Stromal cell of bone marrow (primary cell): ENCODE measurements around the gene APOB.
A peak's percentile ranks its signal among the peaks of the same experiment; 100 is the strongest.

ENCODE experiments used
- DNase-seq: peaks from one replicate; pipeline ENCODE4 v3.0.0-alpha.2; 2012; ENCODE audit warnings: low read depth

Gene APOB

DNA sequence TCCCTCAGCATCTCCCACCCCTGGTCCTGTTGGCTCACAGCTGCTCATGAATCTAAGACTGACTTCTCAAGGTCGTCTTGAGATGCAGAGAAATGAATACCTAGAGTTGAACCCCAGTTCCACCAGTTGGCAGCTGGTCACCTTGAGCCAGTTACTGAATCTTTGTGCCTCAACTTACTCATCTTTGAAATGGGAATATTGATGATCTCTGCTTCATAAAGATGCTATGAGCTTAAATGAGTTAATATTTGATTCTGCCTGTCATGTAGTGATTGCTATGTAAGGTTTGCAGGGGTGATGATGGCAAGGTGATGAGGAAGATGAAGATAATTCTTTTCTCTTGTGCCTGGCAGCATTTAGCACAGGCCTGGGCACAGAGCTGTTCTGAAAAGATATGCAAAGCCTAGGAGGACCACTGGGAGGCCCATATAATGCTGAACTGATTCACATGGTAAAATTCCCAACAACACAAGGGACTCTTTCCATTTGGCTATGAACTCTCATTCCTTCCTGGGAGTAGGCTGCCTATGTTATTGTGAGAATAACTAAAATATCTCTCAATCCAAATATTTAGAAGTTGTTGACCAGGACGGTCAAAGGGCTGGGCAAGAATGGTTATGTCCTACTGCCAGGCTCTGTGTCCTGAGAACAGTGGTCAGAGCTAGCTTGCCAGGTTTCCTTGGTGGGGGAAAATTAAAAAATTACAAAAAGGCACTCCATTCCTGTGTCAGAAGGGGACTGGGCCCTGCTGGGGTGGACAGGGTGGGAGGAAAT, 70.9 kb downstream of the APOB start:
- DNase-seq: no peak

DNA sequence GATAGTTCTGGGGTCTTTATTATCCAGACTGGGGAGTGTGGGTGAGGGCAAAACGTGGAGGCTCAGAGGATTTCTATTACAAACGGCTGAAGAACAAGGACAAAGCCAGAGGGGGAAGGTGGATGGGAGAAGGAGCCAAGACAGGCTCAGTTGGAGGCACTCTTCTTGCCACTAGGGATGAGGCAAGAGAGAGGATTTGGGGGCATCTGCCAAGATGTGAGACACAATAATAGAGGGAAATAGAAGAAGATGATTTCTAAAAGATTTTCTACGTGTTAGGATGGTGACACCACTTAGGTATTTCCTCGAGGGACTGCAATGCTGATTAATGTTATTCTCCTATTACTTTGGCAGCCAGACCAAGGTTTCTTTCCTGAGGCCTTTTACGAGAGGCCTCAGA, 71.8 kb downstream of the APOB start:
- DNase-seq: no peak

DNA sequence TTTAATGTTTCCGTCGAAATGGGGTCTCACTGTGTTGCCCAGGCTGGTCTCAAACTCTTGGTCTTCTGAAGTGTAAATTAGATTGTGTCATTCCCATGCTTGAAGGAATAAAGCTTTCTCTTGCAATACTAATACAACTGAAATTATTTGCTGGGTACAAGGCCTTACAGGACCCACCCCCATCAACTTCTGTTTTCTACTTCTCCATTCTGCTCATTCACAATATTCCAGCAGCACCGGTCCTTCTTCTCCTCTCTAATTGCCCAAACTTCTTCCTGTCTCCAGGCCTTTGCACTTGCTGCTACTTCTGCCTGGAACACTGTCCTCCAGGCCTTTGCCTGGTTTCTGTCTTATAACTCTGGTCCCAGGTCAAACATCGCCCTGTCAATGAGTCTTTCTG, 73.8 kb downstream of the APOB start:
- no peak for DNase-seq

- DNase-seq: no peak
These were observed 77.7 kb downstream of the APOB start for GRCh38 chr2:20966061-20966595.

GRCh38 chr2:20965221-20965620, 78.7 kb downstream of the APOB start:
- DNase-seq: no peak

DNA sequence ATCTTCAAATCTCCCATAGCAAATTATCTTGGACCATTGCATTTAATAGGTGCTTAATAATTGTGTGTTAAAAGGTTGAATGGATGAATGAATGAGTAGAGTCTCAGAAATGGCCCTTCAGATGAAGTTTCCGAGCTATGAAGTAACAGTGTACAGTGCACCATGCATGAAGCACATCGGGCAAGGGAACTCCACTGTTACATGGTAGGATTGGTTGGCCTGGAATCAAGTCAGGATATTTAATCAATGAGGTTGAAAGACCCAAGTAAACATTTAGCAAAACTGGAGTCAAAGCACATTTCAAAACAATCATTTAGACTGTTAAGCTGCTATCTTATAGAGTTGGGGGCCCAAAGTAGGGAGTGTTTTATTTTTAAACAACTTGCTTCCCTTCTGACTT, 80.0 kb downstream of the APOB start:
- no peak for DNase-seq

DNA sequence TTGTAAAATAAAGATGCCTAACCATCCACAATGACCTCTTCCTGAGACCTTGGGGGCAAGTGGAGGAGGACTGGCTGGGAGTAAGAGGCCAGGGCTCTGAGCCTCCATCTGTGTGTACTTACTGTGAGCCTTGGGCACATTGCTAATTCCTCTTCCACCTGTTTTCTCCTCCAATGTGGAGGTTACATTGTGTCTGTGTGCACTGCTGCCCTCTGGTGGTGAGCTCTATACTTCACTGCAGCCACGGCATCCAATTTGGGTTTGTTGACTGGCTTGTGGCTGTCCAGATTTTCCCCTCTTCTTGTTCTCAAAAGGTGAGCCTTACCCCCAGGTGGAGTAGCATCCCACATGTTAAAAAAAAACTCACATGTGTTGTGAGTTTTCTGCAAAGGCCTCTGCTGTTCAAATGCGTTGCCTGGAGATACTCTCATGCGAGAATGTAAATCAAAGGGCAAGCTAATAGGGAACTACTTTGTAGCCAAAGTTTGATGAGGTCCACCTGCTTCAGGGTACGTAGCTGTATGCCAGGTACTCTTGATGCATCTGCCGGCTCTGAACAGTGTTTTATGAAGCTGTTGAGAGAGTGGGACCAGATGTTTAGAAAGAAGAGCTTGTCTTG, 80.8 kb downstream of the APOB start:
- DNase-seq: peak; percentile 24

GRCh38 chr2:20961858-20962257, 82.0 kb downstream of the APOB start:
- DNase-seq: peak; percentile 2

DNA sequence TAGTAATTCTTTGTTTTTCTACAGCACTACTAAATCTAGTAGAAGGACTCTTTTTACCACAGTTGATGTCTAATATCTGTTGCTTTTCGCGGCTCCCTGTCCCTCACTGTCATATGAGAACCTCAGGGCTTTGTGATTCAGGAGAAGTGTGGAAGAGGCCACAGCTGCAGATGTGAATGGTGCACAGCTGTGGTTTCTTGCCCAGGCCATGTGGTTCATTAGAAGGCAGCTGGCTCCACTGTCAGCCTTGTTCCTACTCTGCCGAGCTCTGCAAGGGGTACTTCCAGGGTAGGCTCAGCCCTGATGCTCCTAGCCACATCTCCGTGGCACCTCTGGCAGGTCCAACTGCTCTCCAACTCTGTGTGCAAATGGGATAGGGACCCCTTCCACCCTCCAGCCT, 83.9 kb downstream of the APOB start:
- DNase-seq: no peak

- no peak for DNase-seq
These were observed 84.6 kb downstream of the APOB start for GRCh38 chr2:20959252-20959651.

DNA sequence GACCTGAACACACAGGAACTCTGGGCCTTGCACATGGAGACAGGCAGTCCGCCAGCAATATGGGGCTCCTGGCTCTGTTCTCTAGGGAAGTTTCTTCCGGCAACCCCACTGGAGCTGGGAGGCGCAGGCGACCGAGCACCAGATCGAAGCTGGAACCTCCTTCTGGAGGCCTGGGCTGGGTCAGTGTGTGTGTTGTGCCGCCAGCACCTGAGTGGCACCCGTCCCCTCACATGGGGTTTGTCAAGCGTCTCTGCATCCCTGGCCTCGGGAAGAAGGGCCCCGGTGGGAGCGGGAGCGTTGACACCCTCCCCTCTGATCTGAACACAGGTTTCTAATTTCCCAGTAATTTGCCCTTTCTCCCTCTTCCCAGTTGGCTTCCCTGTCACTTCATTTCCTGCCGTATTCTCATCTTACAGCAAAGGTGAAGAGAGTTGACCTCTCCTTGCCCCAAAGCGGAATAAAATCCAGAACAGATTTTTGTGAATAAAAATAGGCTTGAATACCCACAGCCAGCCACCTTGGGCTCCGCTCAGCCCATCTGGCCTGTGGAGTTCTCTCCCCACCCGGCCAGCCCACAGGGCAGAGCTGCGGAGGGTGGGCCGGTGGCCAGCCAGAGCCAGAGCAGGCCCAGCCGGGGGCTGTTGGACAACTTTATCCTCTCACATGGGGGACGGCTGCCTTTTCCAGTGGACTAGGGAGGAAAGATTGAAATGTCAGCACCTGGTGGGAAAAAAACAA, 85.9 kb downstream of the APOB start:
- DNase-seq: no peak

DNA sequence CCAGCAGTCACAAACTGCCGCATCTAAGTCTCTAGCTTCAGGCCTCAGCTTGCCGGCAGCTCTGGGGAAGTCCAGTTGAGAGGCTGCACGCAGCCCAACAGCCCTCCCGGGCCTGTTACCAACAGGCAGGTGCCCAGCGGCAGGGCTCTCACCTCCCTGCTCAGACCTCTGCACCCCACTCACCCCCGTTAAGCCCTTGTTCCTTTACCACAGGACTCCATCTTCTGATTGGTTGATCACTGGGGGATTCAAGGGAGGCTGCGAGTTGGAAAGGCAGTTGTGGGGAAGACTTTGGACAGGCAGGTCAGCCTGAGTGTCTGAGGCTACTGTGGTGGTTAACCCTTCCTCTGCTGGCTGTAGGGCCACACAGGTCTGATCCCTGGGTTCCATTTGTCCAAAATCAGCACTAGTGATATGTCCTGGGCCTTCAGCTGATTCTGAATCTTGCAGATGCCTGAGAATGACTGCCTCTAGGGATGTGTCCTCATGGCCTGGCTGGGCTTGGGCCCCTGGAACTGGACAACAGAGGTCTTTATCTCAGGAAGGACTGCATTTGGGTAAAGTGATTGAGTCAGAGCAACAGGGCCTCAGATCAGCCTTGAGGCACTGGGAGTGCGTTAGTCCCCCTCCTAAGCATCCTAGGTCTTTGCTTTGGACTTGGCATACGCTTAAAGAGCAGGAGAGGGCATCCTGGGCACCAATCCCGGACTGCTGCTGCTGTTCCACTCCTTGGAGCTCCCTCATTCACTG, 88.4 kb downstream of the APOB start:
- DNase-seq: no peak

GRCh38 chr2:20953146-20953824, 90.6 kb downstream of the APOB start:
- DNase-seq: no peak
